ENCODE results near the gene DKK3.

The DKK3 gene

DNA sequence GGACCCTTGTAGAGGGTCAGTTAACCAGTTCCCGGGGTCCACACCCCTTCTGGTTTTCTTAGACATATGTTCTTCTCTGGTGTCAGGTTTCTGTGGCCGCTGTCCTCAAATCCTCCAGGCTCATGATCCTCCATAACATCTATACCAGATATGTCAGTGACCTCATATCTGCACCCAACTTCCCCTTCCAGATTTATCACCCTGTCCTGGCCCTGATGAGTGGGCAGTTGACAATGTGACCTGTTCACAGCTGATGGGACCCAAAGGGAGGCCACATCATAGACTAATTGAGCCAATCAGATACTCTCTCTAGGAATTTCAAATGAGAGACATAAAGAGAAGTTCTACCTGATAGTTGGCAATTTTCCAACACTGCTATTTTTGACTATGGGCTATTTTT, 5.1 kb downstream of the DKK3 start:
- DNase-seq, result no peak

DNA sequence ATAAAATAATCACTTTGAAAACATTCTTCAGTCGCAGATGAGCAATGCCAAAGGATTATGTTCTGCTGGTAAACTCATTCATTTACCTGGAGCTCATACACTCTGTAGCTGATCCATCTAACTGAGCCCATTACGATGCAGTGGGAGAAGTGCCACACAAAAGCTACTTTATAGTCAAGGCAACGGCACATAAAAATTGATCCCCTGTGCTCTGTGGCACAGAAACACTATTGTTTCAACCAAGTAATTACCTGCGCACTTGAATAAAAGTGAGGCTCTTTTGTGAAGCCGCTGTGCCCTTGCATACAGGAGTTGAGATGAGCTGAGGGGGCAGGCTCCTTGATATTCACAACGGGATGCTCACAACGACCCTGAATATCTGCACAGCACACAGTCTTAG, 7.2 kb downstream of the DKK3 start:
- no peak for DNase-seq

DNA sequence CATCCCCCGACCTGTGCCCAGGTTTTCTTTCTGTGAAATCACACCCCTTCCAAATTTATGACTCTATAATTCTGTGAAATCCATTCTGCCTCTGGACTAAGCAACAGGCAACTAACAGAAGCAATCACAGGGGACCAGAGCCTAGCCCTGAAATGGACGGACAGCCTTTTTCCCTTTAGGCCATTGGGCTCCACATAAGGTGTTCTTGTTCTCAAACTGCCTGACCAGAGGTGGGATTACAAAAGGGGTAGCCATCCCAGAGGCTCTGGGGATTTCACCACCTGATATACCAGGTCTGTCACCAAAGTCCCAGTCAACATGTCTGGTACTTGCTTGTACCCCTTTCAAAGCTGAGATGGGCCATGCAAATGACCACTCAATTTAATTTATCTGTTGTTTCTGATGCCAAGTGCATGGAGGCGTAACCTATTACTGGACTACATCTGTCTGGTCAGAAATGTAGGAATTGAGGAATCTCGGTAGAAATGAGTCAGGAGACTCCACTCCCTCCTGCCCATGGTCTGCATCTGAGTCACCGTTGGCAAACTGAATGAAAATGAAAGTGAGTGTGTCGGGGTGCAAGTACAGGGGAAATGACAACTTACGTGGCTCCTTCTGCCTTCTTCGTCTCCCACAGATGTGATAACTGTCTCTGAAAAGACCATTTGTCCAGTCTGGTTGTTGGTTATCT, 10.2 kb downstream of the DKK3 start:
- no peak for DNase-seq

DNA sequence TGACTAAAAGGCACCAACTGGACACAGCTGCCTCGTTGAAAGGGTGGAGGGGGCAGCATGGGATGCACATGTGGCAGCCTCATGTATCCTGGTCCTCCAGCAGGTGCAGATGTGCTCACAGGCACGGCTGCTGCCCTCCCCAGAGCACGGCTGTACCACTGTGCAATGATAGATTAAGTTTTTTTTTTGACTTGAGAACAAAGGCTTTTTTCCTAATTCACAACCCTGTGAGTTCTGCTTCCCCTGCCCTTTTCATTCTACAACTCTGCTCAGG, 11.4 kb downstream of the DKK3 start:
- DNase-seq, result no peak

DNA sequence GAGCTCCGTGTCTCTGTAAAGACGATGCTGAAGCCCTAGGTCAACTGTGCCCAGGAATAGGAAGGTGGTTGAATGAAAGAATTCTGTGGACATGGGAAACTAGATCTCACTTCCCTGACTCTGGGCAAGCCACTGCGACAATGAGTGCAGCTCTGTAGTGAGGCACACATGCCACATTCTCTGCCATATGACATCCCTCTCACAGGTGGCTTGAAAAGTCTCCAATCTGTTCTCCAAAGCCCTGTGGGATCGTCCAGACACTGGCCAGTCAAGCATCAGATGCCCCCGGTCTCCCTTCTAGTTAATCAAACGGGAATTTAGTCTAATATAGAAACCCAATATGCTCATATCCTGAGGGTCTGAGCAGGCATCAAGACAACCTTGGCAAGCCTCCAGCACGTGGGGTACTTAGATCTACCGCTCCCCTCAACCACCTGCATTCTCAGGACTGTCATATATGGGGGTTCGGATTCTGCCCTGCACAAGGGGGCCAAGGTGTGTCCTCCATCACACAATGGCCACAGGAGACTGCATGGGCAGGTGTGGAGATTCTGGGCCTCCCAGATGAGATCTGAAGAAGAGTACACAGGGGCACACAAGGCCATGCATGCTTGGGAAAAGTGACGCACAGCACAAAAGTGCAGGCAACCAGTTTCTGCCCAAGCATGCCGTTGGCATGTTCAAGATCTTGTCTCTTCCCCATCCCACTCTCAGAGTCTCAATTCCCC, 11.9 kb downstream of the DKK3 start:
- DNase-seq, result no peak

DNA sequence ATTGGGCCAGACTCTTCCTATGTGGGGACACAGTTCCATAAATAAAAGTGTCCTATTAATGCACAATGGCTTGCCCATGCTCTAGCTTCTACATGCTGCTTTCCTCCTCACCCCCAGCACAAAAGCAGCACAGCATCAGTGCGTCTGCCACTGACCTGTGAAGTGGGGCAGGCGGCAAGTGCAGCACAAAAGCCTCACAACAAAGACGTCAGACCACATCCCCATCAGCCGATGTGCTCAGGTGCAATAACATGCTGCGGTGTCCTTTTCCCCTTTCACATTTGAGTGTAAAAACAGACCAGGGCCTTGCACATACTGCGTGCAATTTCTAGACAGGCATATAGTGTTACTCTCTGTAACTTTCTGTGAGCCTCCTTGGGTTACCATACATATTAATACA, 12.8 kb downstream of the DKK3 start:
- DNase-seq, result no peak

DNA sequence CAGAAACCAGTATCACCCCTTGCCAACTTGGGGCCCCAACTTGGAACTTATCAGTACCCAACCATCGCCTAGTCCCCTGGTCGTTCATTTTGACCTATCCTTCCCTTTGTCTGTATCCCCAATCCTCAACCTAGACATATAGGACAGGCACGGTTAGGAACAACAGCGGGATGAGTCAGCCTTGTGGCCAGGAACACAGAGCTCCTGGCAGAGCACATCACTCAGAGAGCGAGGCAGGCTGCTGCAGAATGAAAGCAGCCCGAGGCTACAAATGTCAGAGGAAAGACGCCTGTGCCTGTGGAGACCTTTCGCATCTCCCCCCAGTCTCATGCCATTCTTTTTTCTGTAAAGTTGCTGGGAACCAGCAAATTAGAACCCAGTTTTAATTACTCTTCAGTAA, 14.6 kb downstream of the DKK3 start:
- DNase-seq, result no peak

DNA sequence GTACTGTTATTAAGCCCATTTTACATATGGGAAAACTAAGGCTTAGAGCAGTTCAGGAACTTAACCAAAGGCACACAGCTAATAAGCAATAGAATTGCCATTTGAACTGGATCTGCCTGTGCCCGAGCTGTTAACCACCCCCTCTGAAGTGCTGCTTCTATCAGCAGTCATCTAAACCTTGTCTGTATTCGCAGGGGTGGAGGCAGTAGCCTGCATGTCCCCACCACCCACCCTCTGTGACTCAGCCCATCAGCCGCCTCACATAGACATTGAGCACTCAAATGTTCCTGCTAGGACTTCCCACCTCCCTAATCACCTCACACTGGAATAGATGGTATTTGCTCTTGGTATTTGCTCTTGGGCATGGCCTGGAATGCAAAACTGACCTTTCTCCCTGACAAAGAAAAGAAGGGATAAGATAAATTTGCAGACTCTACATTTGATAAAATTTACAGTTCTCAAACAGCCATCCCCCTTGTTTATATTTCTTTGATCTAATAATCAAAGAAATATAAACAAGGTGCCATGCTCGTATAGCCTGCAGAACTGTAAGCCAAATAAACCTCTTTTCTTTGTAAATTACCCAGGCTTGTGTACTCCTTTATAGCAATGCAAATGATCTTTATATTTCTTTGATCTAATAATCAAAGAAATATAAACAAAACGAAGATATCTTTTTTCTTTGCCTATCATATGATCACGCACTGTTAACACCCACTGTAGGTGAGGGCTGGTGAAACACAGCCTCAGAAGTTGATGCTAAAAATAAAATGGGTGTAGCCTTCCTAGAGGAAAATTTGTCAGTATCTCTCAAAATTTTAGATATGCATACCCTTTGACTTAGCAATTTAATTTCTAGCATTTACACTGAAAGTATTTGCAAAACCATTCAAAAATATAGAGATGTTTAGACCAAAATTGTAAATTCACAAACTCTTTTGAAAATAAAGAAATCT, 15.9 kb downstream of the DKK3 start:
- DNase-seq, result no peak

DNA sequence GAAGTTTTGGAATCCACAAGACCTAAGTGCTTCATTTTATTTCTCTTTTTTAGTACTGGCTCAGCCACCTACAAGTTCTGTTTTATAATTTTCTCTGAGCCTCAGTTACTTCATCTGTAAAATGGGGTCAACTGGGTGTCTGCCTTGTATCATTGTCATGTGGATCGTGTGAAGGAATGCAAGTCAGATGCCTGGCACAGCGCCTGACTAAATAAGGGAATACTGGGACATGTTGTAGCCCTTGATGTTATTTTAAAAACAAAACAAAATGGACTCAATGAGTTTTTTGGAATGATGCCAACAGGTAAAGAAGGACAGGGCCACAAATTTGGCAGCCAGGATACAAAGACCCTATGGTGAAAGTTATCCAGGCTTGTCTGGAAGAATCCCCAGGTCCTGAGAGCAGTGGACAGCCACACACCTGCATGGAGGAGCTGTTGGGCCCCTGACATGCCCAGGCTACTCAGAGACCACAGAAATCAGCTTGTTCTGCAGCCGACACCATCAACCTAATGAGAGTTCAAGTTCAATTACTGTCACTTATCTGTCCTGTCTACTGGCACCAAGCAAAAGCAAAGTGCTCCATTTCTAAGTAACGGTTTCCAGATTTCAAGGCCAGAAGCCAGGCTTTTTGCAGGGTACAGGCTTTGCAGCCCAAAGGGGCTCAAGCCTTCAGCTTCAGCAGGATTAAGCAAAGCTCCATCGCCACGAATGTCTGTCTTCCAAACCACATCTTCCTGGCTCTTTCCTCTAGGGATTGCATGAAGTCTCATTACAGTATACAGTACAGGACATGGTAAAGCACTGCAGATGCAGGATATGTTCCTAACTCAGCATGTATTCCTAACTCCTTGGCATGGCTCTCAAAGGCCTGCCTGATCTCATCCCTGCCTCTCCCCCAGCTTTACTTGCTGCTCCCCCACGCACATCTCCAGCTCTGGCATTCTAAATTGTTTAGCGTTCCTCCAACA, 18.4 kb downstream of the DKK3 start:
- no peak for DNase-seq

DNA sequence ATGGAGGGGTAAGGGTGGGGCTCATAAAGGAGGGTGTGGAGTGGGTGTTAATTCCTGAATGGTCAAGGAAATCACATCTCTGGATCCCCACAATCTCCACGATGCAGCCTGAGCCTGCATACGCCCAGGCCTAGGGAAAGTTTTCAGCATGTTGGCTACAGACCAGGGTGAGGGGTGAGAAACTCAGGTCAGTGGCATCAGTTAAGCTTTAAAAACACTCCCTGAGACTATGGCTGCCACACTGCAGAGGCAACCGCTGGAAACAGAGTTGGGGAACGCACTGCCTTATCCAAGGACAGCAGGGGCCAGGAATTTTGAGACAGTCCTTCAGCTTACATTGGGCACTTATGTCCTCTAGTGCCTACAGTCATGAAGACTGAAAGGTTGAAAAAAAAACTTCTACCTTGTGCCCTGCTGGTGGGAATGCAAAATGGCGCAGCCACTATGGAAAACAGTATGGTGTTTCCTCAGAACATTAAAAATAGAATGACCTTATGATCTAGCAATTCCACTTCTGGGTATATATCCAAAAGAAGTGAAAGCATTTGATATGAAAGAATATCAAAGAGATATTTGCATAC, 19.7 kb downstream of the DKK3 start:
- no peak for DNase-seq

DNA sequence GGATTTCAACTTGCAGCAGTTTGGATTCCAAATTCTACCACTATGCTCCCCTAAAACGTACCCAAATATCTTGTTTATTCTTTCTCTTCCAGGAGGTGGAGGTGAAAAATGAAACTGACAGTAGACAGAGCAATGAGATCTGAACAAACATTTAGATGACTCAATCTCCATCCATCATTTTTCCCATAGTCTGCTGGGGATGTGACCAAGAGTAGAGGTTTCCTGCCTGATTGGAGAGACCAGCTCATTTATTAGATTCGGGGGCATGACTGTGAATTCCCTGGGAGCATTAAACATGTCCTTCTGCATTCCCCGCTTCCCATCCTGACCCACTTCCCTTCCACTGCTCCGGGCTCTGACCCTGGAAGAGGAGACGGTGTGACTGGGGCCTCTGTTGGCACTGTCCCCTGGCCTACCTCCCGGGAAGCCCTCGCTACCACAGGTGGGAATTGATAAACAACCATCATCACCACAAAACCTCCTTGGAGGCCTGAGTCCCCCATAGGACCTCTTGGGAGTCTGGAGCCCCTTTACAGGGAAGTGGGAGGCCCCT, 20.3 kb downstream of the DKK3 start:
- DNase-seq, result no peak

DNA sequence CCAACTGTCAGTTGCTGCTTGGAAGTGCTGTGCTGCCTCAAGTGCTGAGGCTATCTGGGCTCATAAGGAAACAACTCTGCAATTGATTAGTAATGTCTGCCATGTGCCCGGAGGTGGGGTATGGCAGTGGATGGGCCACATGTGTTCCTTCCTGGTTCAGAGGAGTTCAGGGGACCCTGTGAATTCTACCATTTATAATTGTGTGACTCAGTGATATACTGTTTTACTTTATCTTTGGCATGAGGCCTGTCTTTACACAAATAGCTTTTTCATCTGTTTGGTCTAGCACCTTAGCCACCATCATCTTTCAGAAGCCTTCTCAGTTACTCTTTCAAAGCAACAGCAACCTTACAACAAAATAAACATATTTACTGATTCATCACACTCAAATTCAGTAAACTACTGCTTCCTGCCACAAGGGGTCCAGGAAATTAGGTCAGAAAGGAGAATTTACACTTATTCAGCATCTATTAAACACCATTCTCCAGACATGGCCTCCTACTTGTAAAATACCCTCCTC, 20.9 kb downstream of the DKK3 start:
- no peak for DNase-seq

DNA sequence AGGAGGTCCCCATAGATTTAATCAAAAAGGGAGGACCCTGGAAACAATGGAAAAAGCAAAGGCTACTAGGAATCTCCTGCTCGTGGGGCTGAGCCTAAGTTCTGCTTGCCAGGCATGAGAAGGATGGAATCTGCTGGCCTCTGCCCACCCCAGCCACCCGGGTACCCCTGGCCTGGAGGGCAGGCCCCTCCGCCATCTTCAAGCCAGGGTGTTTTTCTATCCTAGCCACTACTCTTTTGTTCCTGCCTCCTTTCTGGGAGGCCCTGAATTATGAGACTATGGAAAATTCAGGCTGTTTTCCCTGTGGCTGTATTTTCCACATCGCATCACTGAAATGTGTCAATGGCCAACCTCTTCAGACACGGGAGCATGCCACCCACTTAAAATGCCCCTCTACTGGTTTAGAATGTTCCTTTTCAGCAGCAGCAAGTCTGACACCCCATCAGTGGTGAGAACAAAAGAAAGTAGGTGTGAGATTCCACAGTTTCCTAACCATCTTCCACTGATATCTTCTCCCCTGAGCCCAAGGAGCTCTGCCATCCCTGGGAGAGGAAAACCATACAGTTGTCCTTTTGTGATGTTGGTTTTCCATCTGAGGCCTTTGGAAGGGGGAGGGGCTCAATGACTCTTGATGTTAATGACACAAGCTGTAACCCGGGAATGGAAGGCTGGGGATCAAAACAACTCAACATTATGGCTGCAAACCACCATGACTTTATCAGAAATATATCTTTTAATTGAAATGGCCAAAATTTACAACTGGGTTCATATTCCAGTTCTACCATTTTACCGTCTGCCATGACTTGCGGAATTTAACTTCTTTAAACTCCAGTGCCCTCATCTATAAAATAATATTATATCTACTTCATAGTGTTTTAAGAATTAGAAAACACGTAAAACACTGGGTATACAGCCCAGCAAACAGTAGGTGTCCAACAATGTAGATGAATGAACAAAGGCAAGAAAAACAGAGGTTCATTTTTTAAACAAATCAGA, 22.2 kb downstream of the DKK3 start:
- no peak for DNase-seq

DNA sequence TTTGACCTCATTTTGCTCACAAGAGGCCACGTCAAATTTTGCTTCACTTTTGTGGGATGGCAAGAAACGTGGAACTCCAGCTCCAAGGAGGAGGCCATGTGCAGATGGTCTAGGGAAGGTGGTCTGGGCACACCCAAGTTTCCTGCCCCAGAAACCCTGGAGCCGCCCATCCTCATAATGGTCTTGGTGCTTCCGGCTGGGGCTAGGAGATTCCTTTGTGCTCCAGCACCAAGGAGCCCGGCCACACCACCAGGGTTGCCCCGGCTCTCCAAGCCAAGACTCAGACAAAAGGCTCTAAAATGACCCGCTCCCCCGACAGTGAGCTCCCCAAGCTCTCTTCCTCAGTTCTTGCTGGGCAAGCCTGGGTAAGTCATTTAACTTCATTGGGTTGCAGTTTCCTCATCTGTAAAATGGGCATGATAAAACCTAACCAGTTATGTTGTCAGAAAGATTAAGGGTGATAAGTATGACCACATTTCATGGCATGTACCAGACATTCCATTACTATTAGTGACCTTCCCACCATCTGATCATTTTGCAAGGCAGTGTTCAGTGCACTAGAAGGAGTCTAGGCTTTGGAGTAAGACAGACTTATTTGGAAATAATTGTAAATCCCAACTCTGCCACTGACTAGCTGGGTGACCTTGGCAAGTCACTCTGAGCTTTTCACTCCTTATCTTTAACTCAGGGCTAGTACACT, 23.3 kb downstream of the DKK3 start:
- DNase-seq, result no peak

DNA sequence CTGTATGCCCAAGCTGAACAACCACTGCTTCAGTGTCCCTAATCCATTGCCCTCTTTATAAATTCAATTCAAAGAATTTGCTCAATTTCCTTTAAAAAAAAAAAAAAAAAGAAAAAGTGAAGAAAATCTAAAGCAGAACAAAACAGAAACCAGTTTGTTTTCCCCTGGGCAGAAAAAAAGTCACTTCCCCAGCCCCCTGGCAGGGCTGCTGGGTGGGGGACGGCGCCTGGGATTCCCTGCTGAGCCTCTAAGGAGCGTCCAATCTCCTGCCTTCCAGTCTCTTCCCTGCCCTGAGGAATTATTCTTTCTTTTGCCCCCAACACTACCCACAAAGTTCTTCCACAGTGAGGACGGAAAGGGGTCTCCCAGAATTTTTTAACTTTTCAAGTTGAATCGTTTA, 23.9 kb downstream of the DKK3 start:
- DNase-seq, result no peak

DNA sequence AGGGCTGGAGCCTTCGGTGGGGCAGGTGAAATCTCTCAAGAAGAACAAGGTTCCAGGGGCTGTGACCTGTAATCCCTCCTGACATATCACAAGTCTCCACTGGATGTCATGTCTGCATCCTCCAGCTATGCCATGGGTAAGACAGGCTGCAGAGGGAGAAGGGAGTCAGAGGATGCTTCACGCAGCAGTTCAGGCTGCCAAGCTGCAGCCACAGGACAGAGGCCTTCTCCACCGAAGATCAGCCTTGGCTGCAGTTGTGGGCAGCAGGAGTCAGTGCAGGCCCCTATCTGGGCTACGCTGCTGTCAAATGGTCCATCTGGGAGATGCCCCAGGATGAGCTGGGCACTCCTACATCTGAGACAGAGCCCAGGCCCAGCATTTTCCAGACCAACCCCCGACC, 25.0 kb downstream of the DKK3 start:
- no peak for DNase-seq

DNA sequence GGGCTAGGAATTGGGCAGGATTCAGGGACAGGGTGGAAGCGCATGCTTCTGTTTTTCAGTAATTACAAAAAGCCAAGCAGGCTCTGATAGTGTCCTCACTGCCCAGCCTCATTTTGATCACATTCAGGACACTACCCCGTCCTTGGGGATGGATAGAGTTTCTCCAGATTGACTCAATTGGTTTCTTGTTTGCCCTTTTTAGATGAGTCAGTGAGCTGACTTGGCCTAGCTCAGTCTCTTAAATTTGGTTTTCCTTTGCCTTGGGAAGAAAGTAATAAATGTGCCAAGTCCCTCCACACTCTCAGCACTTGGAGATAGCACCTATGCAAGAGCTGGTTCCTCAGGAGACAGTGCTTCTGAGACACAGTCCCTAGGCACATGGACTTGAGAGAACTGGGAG, 25.5 kb downstream of the DKK3 start:
- no peak for DNase-seq

DNA sequence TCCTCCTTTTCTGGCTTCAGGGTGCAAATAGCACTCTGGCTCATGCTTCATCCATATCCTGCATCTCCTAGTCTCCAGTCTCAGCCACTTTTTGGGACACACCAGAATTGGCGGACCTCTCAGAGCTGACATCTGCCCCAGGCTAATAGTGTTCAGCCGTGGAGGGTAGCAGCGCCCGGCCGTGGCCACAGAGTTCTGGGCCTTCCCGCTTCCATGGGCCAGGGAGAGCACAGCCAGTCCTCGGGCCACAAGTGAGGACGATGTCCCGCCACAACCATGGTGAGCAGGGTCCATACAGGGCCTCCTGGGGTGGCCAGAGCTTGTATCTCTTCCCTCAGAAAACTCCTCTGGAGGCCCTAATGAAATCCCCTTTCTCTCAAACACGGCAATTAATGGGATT, 26.0 kb downstream of the DKK3 start:
- DNase-seq, result no peak

DNA sequence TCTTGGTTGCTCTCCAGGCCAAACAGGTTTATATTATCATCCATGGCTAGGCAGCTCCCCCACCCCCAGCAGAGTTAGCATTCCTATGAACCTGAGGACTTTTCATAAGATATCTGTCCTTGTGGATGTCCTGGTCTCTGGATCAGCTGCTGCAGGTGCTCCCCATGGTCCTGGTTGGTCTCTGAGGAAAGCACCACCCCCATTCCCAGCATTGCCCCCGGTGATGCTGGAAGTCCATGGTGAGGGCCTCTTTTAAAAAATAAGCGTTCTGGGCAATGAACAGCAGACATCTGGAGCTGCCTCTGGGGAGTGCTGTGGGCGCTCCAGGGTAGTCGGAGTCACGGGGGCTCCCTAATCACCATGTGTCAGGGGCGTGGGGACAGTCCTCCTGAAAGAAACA, 26.6 kb downstream of the DKK3 start:
- DNase-seq, result no peak

DNA sequence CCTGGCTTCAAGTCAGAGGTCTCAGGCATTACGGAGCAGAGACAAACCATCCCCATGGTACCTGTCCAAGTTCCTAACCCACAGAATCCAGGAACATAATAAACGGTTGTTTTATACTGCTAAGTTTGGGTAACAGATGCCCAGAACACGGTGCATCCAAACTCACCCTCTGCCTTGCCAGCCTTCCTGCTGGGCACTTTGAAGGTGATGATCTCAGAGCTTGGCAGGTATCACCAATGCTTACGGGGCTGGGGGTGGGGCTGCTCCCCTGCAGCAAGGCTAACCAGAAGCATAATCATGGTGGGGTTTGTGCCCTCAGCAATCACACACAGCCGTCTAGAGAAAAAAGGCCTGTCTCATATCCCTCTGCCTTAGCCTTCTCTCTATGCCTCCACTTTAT, 27.1 kb downstream of the DKK3 start:
- DNase-seq, result no peak

All from activated naive CD4-positive, alpha-beta T cell treated with Interleukin-2 at 50 U/mL for 16 hours (primary cell).